Measurements from ENCODE around the gene CAPZB. TPM values are rescaled to one million over a fixed set of nuclear protein-coding genes. Genes with fewer than 3 reads are reported as not detected.
"Not testable (repeated sequence)": the region's sequence is repeated elsewhere in the genome, so short reads cannot be mapped to it uniquely, and the experiment has no call there.

The CAPZB gene
- polyA plus RNA-seq (2013, experiment 1 of 2) = 296 TPM
- polyA plus RNA-seq (2013, experiment 2 of 2) = 276 TPM

GRCh38 chr1:19485362-19486187, at the start of gene CAPZB:
CAPZB (minus strand) TSS chr1:19485539; CDS start chr1:19485438, 101 bp downstream.
- peaks cover 30% of the 10 kb centered on the region for H3K4me1 ChIP-seq (ENCODE audit: control insufficient read depth, insufficient read depth, low read length, poor library complexity, severe bottlenecking)
- H3K9me3 ChIP-seq (ENCODE audit: control insufficient read depth, low read length) = no peaks in the 10 kb centered on the region
- peak within 1 kb of the TSS; percentile 93 for H3K4me3 ChIP-seq (ENCODE audit: extremely low read depth, insufficient read depth, low read length, poor library complexity, severe bottlenecking)
- peak within 1 kb of the TSS; percentile 83 for H3K27ac ChIP-seq (ENCODE audit: low read depth, low read length, severe bottlenecking)
- 0 to 1% methylated on average over 47 to 65 of the region's 106 CpGs for WGBS, 2 experiments (ENCODE audit: insufficient coverage in 2 of 2)
- peaks cover 32% of the 10 kb centered on the region for H3K36me3 ChIP-seq (ENCODE audit: control insufficient read depth, insufficient read depth, low read length)

GRCh38 chr1:19534281-19534680, 48.9 kb upstream of the CAPZB start:
- Histone ChIP-seq H3K27ac (ENCODE audit: low read depth, low read length, severe bottlenecking) (no peak overlapping the region), H3K9me3 (ENCODE audit: control insufficient read depth, low read length) (peaks cover 13% of the 10 kb centered on the region), H3K36me3 (ENCODE audit: control insufficient read depth, insufficient read depth, low read length) (no peaks in the 10 kb centered on the region), H3K4me1 (ENCODE audit: control insufficient read depth, insufficient read depth, low read length, poor library complexity, severe bottlenecking) (no peaks in the 10 kb centered on the region), H3K4me3 (ENCODE audit: extremely low read depth, insufficient read depth, low read length, poor library complexity, severe bottlenecking) (no peak overlapping the region)
- 84 to 96% methylated on average over 4 of the region's 5 CpGs for WGBS, 2 experiments (ENCODE audit: insufficient coverage in 2 of 2)

GRCh38 chr1:19533626-19534025, 48.3 kb upstream of the CAPZB start:
- Histone ChIP-seq H3K36me3 (ENCODE audit: control insufficient read depth, insufficient read depth, low read length) (no peaks in the 10 kb centered on the region), H3K4me1 (ENCODE audit: control insufficient read depth, insufficient read depth, low read length, poor library complexity, severe bottlenecking) (no peaks in the 10 kb centered on the region), H3K4me3 (ENCODE audit: extremely low read depth, insufficient read depth, low read length, poor library complexity, severe bottlenecking) (no peak overlapping the region), H3K9me3 (ENCODE audit: control insufficient read depth, low read length) (peaks cover 13% of the 10 kb centered on the region), H3K27ac (ENCODE audit: low read depth, low read length, severe bottlenecking) (no peak overlapping the region)
- WGBS, 2 experiments (ENCODE audit: insufficient coverage in 2 of 2) = 91 to 97% methylated on average over 6 to 7 of the region's 7 CpGs

GRCh38 chr1:19532519-19532918, 47.2 kb upstream of the CAPZB start:
- WGBS, 2 experiments (ENCODE audit: insufficient coverage in 2 of 2) = 89 to 95% methylated on average over 4 of the region's 4 CpGs
- no peak overlapping the region for H3K27ac ChIP-seq (ENCODE audit: low read depth, low read length, severe bottlenecking)
- H3K4me3 ChIP-seq (ENCODE audit: extremely low read depth, insufficient read depth, low read length, poor library complexity, severe bottlenecking) = no peak overlapping the region
- no peaks in the 10 kb centered on the region for H3K36me3 ChIP-seq (ENCODE audit: control insufficient read depth, insufficient read depth, low read length)
- H3K4me1 ChIP-seq (ENCODE audit: control insufficient read depth, insufficient read depth, low read length, poor library complexity, severe bottlenecking) = no peaks in the 10 kb centered on the region
- peaks cover 13% of the 10 kb centered on the region for H3K9me3 ChIP-seq (ENCODE audit: control insufficient read depth, low read length)

- H3K4me3 ChIP-seq (ENCODE audit: extremely low read depth, insufficient read depth, low read length, poor library complexity, severe bottlenecking) = no peak overlapping the region
- peak overlapping the region; percentile 83 for H3K27ac ChIP-seq (ENCODE audit: low read depth, low read length, severe bottlenecking)
- 81 to 84% methylated on average over 4 to 5 of the region's 7 CpGs for WGBS, 2 experiments (ENCODE audit: insufficient coverage in 2 of 2)
- H3K36me3 ChIP-seq (ENCODE audit: control insufficient read depth, insufficient read depth, low read length) = no peaks in the 10 kb centered on the region
- H3K9me3 ChIP-seq (ENCODE audit: control insufficient read depth, low read length) = peaks cover 9% of the 10 kb centered on the region
- no peaks in the 10 kb centered on the region for H3K4me1 ChIP-seq (ENCODE audit: control insufficient read depth, insufficient read depth, low read length, poor library complexity, severe bottlenecking)
Measured at GRCh38 chr1:19529664-19530063, 44.3 kb upstream of the CAPZB start.

GRCh38 chr1:19528438-19528837, 43.1 kb upstream of the CAPZB start:
- H3K4me1 ChIP-seq (ENCODE audit: control insufficient read depth, insufficient read depth, low read length, poor library complexity, severe bottlenecking) = no peaks in the 10 kb centered on the region
- peaks cover 9% of the 10 kb centered on the region for H3K9me3 ChIP-seq (ENCODE audit: control insufficient read depth, low read length)
- no peak overlapping the region for H3K4me3 ChIP-seq (ENCODE audit: extremely low read depth, insufficient read depth, low read length, poor library complexity, severe bottlenecking)
- no CpG with 5 or more reads among the region's 2 CpGs for WGBS, 2 experiments (ENCODE audit: insufficient coverage in 2 of 2)
- H3K36me3 ChIP-seq (ENCODE audit: control insufficient read depth, insufficient read depth, low read length) = no peaks in the 10 kb centered on the region
- no peak overlapping the region for H3K27ac ChIP-seq (ENCODE audit: low read depth, low read length, severe bottlenecking)

GRCh38 chr1:19525607-19526545, 40.5 kb upstream of the CAPZB start:
- H3K36me3 ChIP-seq (ENCODE audit: control insufficient read depth, insufficient read depth, low read length) = no peaks in the 10 kb centered on the region
- H3K27ac ChIP-seq (ENCODE audit: low read depth, low read length, severe bottlenecking) = no peak overlapping the region
- H3K4me1 ChIP-seq (ENCODE audit: control insufficient read depth, insufficient read depth, low read length, poor library complexity, severe bottlenecking) = no peaks in the 10 kb centered on the region
- no peak overlapping the region for H3K4me3 ChIP-seq (ENCODE audit: extremely low read depth, insufficient read depth, low read length, poor library complexity, severe bottlenecking)
- WGBS, 2 experiments (ENCODE audit: insufficient coverage in 2 of 2) = 88 to 90% methylated on average over 3 to 6 of the region's 8 CpGs
- H3K9me3 ChIP-seq (ENCODE audit: control insufficient read depth, low read length) = peaks cover under 1% of the 10 kb centered on the region

- no peaks in the 10 kb centered on the region for H3K9me3 ChIP-seq (ENCODE audit: control insufficient read depth, low read length)
- no peak overlapping the region for H3K4me3 ChIP-seq (ENCODE audit: extremely low read depth, insufficient read depth, low read length, poor library complexity, severe bottlenecking)
- no peak overlapping the region for H3K27ac ChIP-seq (ENCODE audit: low read depth, low read length, severe bottlenecking)
- no peaks in the 10 kb centered on the region for H3K4me1 ChIP-seq (ENCODE audit: control insufficient read depth, insufficient read depth, low read length, poor library complexity, severe bottlenecking)
- no peaks in the 10 kb centered on the region for H3K36me3 ChIP-seq (ENCODE audit: control insufficient read depth, insufficient read depth, low read length)
- 92 to 96% methylated on average over 2 to 3 of the region's 5 CpGs for WGBS, 2 experiments (ENCODE audit: insufficient coverage in 2 of 2)
Measured at GRCh38 chr1:19524791-19525190, 39.5 kb upstream of the CAPZB start.

GRCh38 chr1:19522570-19522969, 37.2 kb upstream of the CAPZB start:
- WGBS, 2 experiments (ENCODE audit: insufficient coverage in 2 of 2) = 68 to 86% methylated on average over 2 to 3 of the region's 4 CpGs

GRCh38 chr1:19521411-19521810, 36.1 kb upstream of the CAPZB start:
- 100% methylated on average over 1 to 2 of the region's 2 CpGs for WGBS, 2 experiments (ENCODE audit: insufficient coverage in 2 of 2)
- H3K9me3 ChIP-seq (ENCODE audit: control insufficient read depth, low read length) = no peaks in the 10 kb centered on the region
- no peaks in the 10 kb centered on the region for H3K36me3 ChIP-seq (ENCODE audit: control insufficient read depth, insufficient read depth, low read length)
- no peak overlapping the region for H3K4me3 ChIP-seq (ENCODE audit: extremely low read depth, insufficient read depth, low read length, poor library complexity, severe bottlenecking)
- H3K4me1 ChIP-seq (ENCODE audit: control insufficient read depth, insufficient read depth, low read length, poor library complexity, severe bottlenecking) = no peaks in the 10 kb centered on the region
- H3K27ac ChIP-seq (ENCODE audit: low read depth, low read length, severe bottlenecking) = no peak overlapping the region

More at GRCh38 chr1:19522570-19522969, 37.2 kb upstream of the CAPZB start:
- H3K4me3 ChIP-seq (ENCODE audit: extremely low read depth, insufficient read depth, low read length, poor library complexity, severe bottlenecking); H3K9me3 ChIP-seq (ENCODE audit: control insufficient read depth, low read length); H3K4me1 ChIP-seq (ENCODE audit: control insufficient read depth, insufficient read depth, low read length, poor library complexity, severe bottlenecking); H3K27ac ChIP-seq (ENCODE audit: low read depth, low read length, severe bottlenecking); H3K36me3 ChIP-seq (ENCODE audit: control insufficient read depth, insufficient read depth, low read length): not testable (repeated sequence)

All from mesodermal cell (in vitro differentiated cells).